Activated T-helper 17 cell treated with anti-CD3 and anti-CD28 coated beads, Interleukin-2, amount 50 U/mL, for 72 hours (primary cell): ENCODE results near the gene GCH1. TPM values are rescaled to one million over a fixed set of nuclear protein-coding genes. Genes with fewer than 3 reads are reported as not detected.
A peak's percentile ranks its signal among the peaks of the same experiment; 100 is the strongest.
"Not testable (repeated sequence)": the region's sequence is repeated elsewhere in the genome, so short reads cannot be mapped to it uniquely, and the experiment has no call there.

ENCODE experiments used
- ATAC-seq: fragments of 150-1000 bp; cut with Tn5 transposase; replicated peaks from 2 replicates; pipeline ENCODE4 v1.10.0; 2021; ENCODE audit warnings: mild to moderate bottlenecking, moderate library complexity
- H3K27ac Mint-ChIP-seq: one replicate; pipeline ENCODE4 v1.8.0; 2022; ENCODE audit warnings: mixed read lengths
- H3K27me3 Mint-ChIP-seq: one replicate; pipeline ENCODE4 v1.8.0; 2022; ENCODE audit warnings: mixed read lengths
- H3K36me3 Mint-ChIP-seq: one replicate; pipeline ENCODE4 v1.8.0; 2022; ENCODE audit warnings: low read depth, mild to moderate bottlenecking, mixed read lengths
- H3K4me1 Mint-ChIP-seq: one replicate; pipeline ENCODE4 v1.8.0; 2022; ENCODE audit warnings: mixed read lengths
- H3K4me3 Mint-ChIP-seq: one replicate; pipeline ENCODE4 v1.8.0; 2022; ENCODE audit warnings: mild to moderate bottlenecking, mixed read lengths
- H3K9me3 Mint-ChIP-seq: one replicate; pipeline ENCODE4 v1.8.0; 2022; ENCODE audit warnings: mixed read lengths
- total RNA-seq, 2 donors: library from RNA; stranded (reverse); gene quantifications; one replicate each; pipeline ENCODE4 v1.2.3, GENCODE V29; 2022

GCH1 gene
- total RNA-seq, 2 donors from 2014 or later: 23.7 to 36.3 TPM

DNA sequence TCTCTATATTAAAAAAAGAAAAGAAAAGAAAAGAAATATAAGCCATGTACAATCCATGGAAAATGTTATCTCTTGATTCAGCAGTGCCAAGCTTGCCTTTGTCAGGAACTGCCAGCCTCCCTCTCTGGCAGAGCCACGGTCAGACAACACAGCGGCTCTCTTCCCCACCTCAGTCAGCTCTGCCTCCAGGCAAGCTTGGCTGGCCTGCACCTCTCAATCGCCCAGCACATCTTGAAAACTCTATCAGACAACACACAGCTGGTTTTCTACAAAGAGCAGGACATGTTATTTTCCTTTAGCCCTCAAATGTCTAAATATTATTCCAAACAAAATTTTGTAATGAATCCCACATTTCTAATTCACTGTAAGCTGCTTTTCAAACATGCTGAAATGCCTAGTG lies 20.0 kb upstream of the GCH1 start:
- H3K9me3 Mint-ChIP-seq: no peaks in the 10 kb centered on the region

GRCh38 chr14:54920052-54920451 lies 17.4 kb upstream of the GCH1 start:
- no peaks in the 10 kb centered on the region for H3K4me1 Mint-ChIP-seq
- ATAC-seq: no peak
- H3K9me3 Mint-ChIP-seq: no peaks in the 10 kb centered on the region
- H3K36me3 Mint-ChIP-seq: no peaks in the 10 kb centered on the region
- no peaks in the 10 kb centered on the region for H3K27me3 Mint-ChIP-seq
- H3K4me3 Mint-ChIP-seq: no peak overlapping the region
- no peak overlapping the region for H3K27ac Mint-ChIP-seq

More for the DNA sequence above, 20.0 kb upstream of the GCH1 start:
- no peaks in the 10 kb centered on the region for H3K27me3 Mint-ChIP-seq
- no peaks in the 10 kb centered on the region for H3K4me1 Mint-ChIP-seq
- no peak overlapping the region for H3K4me3 Mint-ChIP-seq
- no peak for ATAC-seq
- H3K27ac Mint-ChIP-seq: no peak overlapping the region
- H3K36me3 Mint-ChIP-seq: no peaks in the 10 kb centered on the region

GRCh38 chr14:54919330-54919729 lies 16.7 kb upstream of the GCH1 start:
- H3K9me3 Mint-ChIP-seq: no peaks in the 10 kb centered on the region
- ATAC-seq: no peak
- no peak overlapping the region for H3K4me3 Mint-ChIP-seq
- no peaks in the 10 kb centered on the region for H3K4me1 Mint-ChIP-seq
- no peaks in the 10 kb centered on the region for H3K27me3 Mint-ChIP-seq
- H3K36me3 Mint-ChIP-seq: no peaks in the 10 kb centered on the region
- no peak overlapping the region for H3K27ac Mint-ChIP-seq

DNA sequence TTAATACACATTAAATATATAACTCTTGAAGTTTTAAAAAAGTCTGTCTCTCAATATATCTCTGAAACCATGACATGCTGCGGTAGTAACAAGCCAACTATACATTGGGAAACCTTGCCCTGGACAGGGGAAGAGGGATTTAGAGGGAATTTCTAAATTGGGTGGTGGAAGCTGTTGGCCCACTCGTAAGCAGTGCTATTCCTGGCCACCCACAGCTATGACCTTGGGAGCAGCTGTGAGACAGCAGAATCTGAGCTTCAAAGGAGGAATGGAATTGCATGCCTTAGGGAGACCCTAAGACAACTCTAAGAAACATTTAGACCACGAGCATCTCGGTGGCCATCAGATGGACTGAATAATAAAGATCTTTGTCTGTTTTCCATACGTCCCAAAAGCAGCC lies 15.8 kb upstream of the GCH1 start:
- Mint-ChIP-seq H3K36me3 (no peaks in the 10 kb centered on the region), H3K27ac (no peak overlapping the region), H3K4me1 (no peaks in the 10 kb centered on the region), H3K9me3 (no peaks in the 10 kb centered on the region), H3K27me3 (no peaks in the 10 kb centered on the region), H3K4me3 (no peak overlapping the region)
- no peak for ATAC-seq

- no peak overlapping the region for H3K27ac Mint-ChIP-seq
- no peaks in the 10 kb centered on the region for H3K27me3 Mint-ChIP-seq
- H3K4me1 Mint-ChIP-seq: no peaks in the 10 kb centered on the region
- no peaks in the 10 kb centered on the region for H3K36me3 Mint-ChIP-seq
- H3K4me3 Mint-ChIP-seq: no peak overlapping the region
- no peaks in the 10 kb centered on the region for H3K9me3 Mint-ChIP-seq
- no peak for ATAC-seq
Observed at GRCh38 chr14:54916101-54916500, 13.5 kb upstream of the GCH1 start.

DNA sequence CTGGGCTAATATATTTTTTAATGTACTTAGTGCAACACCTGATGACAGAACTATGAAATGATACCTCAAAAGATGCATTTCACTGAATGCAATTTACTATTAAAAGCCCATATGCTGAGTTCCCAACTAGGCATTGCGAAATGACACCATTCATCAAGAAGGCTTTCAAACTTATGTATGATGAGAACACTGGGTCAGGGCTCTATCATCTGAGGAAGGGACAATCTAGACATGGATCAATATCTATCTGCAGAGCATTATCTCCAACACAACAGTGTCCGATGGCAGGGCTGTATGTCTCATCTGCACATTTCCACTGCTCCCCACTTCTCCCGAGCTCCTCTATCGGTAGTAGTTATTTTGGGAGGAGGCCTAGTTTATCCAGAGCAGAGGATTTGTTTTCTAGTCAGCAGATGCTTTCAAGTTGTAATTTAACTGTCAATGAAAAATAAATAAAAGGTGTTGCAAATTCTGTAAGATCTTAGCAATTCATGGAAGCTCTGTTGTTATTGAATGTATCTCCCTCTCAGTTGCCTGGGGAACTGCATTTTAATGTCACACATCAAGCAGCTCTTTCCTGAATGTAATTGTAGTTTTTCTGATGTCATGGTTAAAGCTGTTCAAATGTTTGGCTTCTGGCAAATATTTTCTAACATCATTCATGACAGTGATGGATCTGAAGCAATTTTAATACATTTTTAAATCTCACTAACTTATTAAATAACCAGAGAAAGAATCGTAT lies 7.4 kb upstream of the GCH1 start:
- ATAC-seq: no peak
- Mint-ChIP-seq H3K4me3 (no peak overlapping the region), H3K36me3 (no peaks in the 10 kb centered on the region), H3K4me1 (peaks cover 12% of the 10 kb centered on the region), H3K27me3 (no peaks in the 10 kb centered on the region), H3K9me3 (no peaks in the 10 kb centered on the region), H3K27ac (no peak overlapping the region)

GRCh38 chr14:54908973-54909372 lies 6.3 kb upstream of the GCH1 start:
- H3K27ac Mint-ChIP-seq, ATAC-seq, H3K4me3 Mint-ChIP-seq, H3K9me3 Mint-ChIP-seq, H3K27me3 Mint-ChIP-seq, H3K36me3 Mint-ChIP-seq: not testable (repeated sequence)
- H3K4me1 Mint-ChIP-seq: peaks cover 12% of the 10 kb centered on the region

GRCh38 chr14:54908190-54908589 lies 5.6 kb upstream of the GCH1 start:
- H3K4me1 Mint-ChIP-seq: peaks cover 12% of the 10 kb centered on the region
- H3K36me3 Mint-ChIP-seq: no peaks in the 10 kb centered on the region
- H3K4me3 Mint-ChIP-seq: peak overlapping the region; percentile 73
- no peaks in the 10 kb centered on the region for H3K9me3 Mint-ChIP-seq
- H3K27ac Mint-ChIP-seq: peak overlapping the region; percentile 81
- no peaks in the 10 kb centered on the region for H3K27me3 Mint-ChIP-seq
- ATAC-seq: peak; percentile 78

GRCh38 chr14:54906075-54906474 lies 3.4 kb upstream of the GCH1 start:
- Mint-ChIP-seq H3K27ac (peak overlapping the region; percentile 8), H3K27me3 (no peaks in the 10 kb centered on the region), H3K36me3 (no peaks in the 10 kb centered on the region)

DNA sequence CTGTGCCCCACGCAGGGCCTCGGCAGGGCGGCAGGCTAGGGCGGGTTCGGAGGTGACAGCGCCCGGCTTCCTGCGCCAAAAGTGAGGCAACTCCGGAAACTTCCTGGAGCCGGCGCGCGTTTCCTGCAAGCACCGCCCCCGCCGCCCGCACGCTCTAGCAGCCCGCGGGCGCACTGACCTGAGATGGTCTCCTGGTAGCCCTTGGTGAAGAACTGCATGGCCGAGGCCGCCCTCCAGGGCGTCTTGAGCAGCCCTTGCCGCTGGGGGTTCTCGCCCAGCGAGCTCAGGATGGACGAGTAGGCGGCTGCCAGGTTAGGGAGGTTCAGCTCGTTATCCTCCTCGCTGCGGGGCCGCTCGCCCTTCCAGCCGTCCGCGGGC lies 494 bp downstream of the GCH1 start:
- Mint-ChIP-seq H3K4me1 (peaks cover 10% of the 10 kb centered on the region), H3K36me3 (peaks cover 5% of the 10 kb centered on the region), H3K9me3 (no peaks in the 10 kb centered on the region), H3K27me3 (no peaks in the 10 kb centered on the region), H3K4me3 (peak overlapping the region; percentile 85), H3K27ac (no peak overlapping the region)
- peak; percentile 74 for ATAC-seq

More at GRCh38 chr14:54906075-54906474, 3.4 kb upstream of the GCH1 start:
- Mint-ChIP-seq H3K4me1 (peaks cover 12% of the 10 kb centered on the region), H3K4me3 (no peak overlapping the region), H3K9me3 (no peaks in the 10 kb centered on the region)
- ATAC-seq: no peak

- Mint-ChIP-seq H3K27me3 (no peaks in the 10 kb centered on the region), H3K27ac (peak overlapping the region; percentile 73), H3K36me3 (peaks cover 5% of the 10 kb centered on the region), H3K9me3 (no peaks in the 10 kb centered on the region), H3K4me3 (peak overlapping the region; percentile 85), H3K4me1 (peaks cover 6% of the 10 kb centered on the region)
- no peak for ATAC-seq
Observed at GRCh38 chr14:54901380-54902142, 1.1 kb downstream of the GCH1 start.

GRCh38 chr14:54899573-54899972 lies 3.1 kb downstream of the GCH1 start:
- H3K27me3 Mint-ChIP-seq: no peaks in the 10 kb centered on the region

GRCh38 chr14:54897809-54898555 lies 4.6 kb downstream of the GCH1 start:
- not testable (repeated sequence) for H3K27ac Mint-ChIP-seq, H3K36me3 Mint-ChIP-seq, H3K27me3 Mint-ChIP-seq, H3K4me3 Mint-ChIP-seq, ATAC-seq, H3K9me3 Mint-ChIP-seq
- H3K4me1 Mint-ChIP-seq: peaks cover 26% of the 10 kb centered on the region

More at GRCh38 chr14:54899573-54899972, 3.1 kb downstream of the GCH1 start:
- Mint-ChIP-seq H3K27ac (no peak overlapping the region), H3K9me3 (no peaks in the 10 kb centered on the region), H3K4me1 (peaks cover 20% of the 10 kb centered on the region), H3K36me3 (peaks cover 5% of the 10 kb centered on the region), H3K4me3 (no peak overlapping the region)
- no peak for ATAC-seq

DNA sequence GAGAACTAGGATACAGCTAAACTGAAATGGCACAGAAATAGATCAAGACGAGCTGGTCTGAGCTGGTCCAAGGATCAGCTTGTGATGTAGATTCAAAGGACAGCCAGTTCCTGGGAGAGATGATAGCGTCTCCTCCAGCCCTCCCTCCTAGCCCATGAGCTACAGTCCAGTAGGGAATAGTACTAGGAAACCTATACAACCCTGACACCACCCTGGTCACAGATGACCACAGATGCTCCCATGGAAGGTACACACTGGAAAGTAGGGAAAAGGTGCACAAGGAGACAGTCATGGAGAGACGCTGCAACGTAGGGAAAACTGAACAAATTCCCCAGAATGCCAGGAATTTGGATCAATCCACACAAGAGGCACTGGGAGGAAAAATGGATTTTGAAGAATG lies 6.9 kb downstream of the GCH1 start:
- peak overlapping the region; percentile 50 for H3K4me3 Mint-ChIP-seq
- H3K36me3 Mint-ChIP-seq: peaks cover 5% of the 10 kb centered on the region
- H3K4me1 Mint-ChIP-seq: peaks cover 28% of the 10 kb centered on the region
- ATAC-seq: no peak
- no peaks in the 10 kb centered on the region for H3K9me3 Mint-ChIP-seq
- peak overlapping the region; percentile 70 for H3K27ac Mint-ChIP-seq
- no peaks in the 10 kb centered on the region for H3K27me3 Mint-ChIP-seq
